Osteoblast (primary cell): ENCODE results near the gene DPEP3. TPM values are rescaled to one million over a fixed set of nuclear protein-coding genes. Genes with fewer than 3 reads are reported as not detected.
A peak's percentile ranks its signal among the peaks of the same experiment; 100 is the strongest.

ENCODE experiments used
- DNase-seq: peaks from one replicate; pipeline ENCODE4 v3.0.0; 2011; ENCODE audit warnings: low spot score, mixed read lengths; ENCODE audit not compliant: insufficient read length; ENCODE audit errors: missing footprints
- H2AFZ ChIP-seq: 2 replicates; pipeline ENCODE4 v1.6.0; 2011; ENCODE audit warnings: mild to moderate bottlenecking, low read length
- H3K27ac ChIP-seq: 2 replicates; pipeline ENCODE4 v1.5.1; 2011; ENCODE audit warnings: mild to moderate bottlenecking, low read depth, low read length, moderate library complexity
- H3K27me3 ChIP-seq: 2 replicates; pipeline ENCODE4 v1.6.0; 2012; ENCODE audit warnings: mild to moderate bottlenecking, control low read depth, inconsistent platforms, low read length, moderate library complexity; ENCODE audit not compliant: insufficient read depth
- H3K36me3 ChIP-seq: 2 replicates; pipeline ENCODE4 v1.5.1; 2011; ENCODE audit warnings: mild to moderate bottlenecking, low read length, control low read depth, moderate library complexity; ENCODE audit not compliant: insufficient read depth
- H3K4me1 ChIP-seq: 2 replicates; pipeline ENCODE4 v1.5.1; 2011; ENCODE audit warnings: mild to moderate bottlenecking, low read length, control low read depth, moderate library complexity; ENCODE audit not compliant: insufficient read depth
- H3K4me2 ChIP-seq: 2 replicates; pipeline ENCODE4 v1.6.0; 2011; ENCODE audit warnings: mild to moderate bottlenecking, low read length; ENCODE audit not compliant: insufficient read depth
- H3K4me3 ChIP-seq: fragments of 200-600 bp; sonication (generic); 3 replicates; pipeline ENCODE4 v1.5.1; 2012; ENCODE audit warnings: mild to moderate bottlenecking, low read length, inconsistent platforms; ENCODE audit not compliant: insufficient read depth
- H3K79me2 ChIP-seq: 2 replicates; pipeline ENCODE4 v1.6.0; 2012; ENCODE audit warnings: mild to moderate bottlenecking, low read length, control low read depth, inconsistent platforms; ENCODE audit not compliant: insufficient read depth
- H3K9me3 ChIP-seq: 2 replicates; pipeline ENCODE4 v1.5.1; 2011; ENCODE audit warnings: low read depth, low read length, control low read depth
- H4K20me1 ChIP-seq: 2 replicates; pipeline ENCODE4 v1.6.0; 2012; ENCODE audit warnings: mild to moderate bottlenecking, low read length, control low read depth; ENCODE audit not compliant: insufficient read depth
- total RNA-seq: library from RNA; depleted of rRNA; stranded (reverse); fragments of >200 nt; gene quantifications from 2 replicates; pipeline ENCODE4 v1.2.3, GENCODE V29; 2012
- TF ChIP-seq, protein P1 (sequence below): IDR thresholded peaks from 2 replicates; pipeline ENCODE4 v1.5.1; 2011; ENCODE audit warnings: mild to moderate bottlenecking, low read depth, low read length, moderate library complexity; ENCODE audit errors: extremely low read depth

Gene DPEP3
- total RNA-seq, 1 donor = not detected

DNA sequence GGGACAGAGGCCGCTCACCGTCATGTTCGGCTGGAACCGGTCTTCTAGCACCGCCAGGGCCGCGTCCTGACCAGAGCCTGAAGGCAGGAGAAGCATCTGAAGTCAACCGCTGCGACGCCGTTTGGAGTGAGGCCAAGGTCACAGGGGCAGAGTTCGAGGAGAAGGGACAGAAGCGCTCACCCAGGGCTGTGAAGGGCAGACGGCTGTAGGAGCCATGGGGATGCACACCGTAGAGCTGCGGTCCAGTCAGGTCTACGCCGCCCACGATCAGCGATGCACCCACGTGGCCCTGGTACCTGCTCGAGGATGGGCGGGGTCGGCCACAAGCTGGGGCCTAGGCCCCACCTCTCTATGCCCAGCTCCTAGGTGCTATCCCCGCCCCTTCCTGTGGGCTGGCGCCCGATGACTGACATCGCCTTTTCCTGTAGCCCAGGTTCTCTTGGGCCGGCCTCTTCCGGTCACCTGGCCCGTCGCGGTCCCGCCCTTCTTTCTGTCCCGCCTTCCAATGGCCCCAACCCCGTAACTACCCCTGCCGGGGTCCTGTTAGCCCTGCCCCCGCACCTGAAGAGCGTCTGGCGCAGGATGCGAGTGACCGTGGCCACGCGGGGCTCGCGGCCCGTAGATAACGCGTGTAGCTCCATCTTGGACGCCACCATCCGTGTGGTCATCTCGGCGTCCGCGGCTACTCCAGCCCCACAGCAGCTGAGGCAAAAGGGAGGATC lies 44.7 kb downstream of the DPEP3 start:
- H3K36me3 ChIP-seq = peaks cover 23% of the 10 kb centered on the region

DNA sequence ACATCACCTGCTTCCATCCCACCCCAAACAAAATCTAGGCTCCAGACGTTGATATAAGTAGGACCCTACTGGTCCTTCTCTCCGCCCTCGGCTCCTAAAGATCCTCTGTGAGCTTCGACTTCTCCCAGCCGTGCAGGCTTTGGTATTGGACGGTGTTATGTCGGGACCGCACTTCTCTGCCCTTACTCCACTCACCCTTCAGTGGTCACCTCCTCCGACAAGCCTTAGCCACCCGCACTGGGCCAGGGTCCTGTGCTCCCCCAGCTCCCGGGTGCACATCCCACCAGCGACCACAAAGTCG lies 45.2 kb downstream of the DPEP3 start:
- Histone ChIP-seq H3K4me1 (peaks cover 21% of the 10 kb centered on the region), H3K4me3 (peak overlapping the region; percentile 100), H3K4me2 (peak overlapping the region; percentile 91), H3K79me2 (peaks cover 25% of the 10 kb centered on the region), H4K20me1 (peaks cover 5% of the 10 kb centered on the region), H2AFZ (no peak overlapping the region), H3K27ac (peak overlapping the region; percentile 61), H3K27me3 (no peaks in the 10 kb centered on the region), H3K9me3 (no peaks in the 10 kb centered on the region), H3K36me3 (peaks cover 18% of the 10 kb centered on the region)
- TF ChIP-seq, protein P1, sequence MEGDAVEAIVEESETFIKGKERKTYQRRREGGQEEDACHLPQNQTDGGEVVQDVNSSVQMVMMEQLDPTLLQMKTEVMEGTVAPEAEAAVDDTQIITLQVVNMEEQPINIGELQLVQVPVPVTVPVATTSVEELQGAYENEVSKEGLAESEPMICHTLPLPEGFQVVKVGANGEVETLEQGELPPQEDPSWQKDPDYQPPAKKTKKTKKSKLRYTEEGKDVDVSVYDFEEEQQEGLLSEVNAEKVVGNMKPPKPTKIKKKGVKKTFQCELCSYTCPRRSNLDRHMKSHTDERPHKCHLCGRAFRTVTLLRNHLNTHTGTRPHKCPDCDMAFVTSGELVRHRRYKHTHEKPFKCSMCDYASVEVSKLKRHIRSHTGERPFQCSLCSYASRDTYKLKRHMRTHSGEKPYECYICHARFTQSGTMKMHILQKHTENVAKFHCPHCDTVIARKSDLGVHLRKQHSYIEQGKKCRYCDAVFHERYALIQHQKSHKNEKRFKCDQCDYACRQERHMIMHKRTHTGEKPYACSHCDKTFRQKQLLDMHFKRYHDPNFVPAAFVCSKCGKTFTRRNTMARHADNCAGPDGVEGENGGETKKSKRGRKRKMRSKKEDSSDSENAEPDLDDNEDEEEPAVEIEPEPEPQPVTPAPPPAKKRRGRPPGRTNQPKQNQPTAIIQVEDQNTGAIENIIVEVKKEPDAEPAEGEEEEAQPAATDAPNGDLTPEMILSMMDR = no peak
- peak; percentile 91 for DNase-seq

More for the DNA sequence above, 44.7 kb downstream of the DPEP3 start:
- peaks cover 30% of the 10 kb centered on the region for H3K79me2 ChIP-seq
- TF ChIP-seq, protein P1 = no peak
- peak overlapping the region; percentile 100 for H3K4me3 ChIP-seq
- peak; percentile 100 for DNase-seq
- H3K4me1 ChIP-seq = peaks cover 21% of the 10 kb centered on the region
- no peaks in the 10 kb centered on the region for H3K27me3 ChIP-seq
- H2AFZ ChIP-seq = peak overlapping the region; percentile 83
- H3K27ac ChIP-seq = peak overlapping the region; percentile 61
- peak overlapping the region; percentile 91 for H3K4me2 ChIP-seq
- H3K9me3 ChIP-seq = no peaks in the 10 kb centered on the region
- H4K20me1 ChIP-seq = peaks cover 7% of the 10 kb centered on the region

DNA sequence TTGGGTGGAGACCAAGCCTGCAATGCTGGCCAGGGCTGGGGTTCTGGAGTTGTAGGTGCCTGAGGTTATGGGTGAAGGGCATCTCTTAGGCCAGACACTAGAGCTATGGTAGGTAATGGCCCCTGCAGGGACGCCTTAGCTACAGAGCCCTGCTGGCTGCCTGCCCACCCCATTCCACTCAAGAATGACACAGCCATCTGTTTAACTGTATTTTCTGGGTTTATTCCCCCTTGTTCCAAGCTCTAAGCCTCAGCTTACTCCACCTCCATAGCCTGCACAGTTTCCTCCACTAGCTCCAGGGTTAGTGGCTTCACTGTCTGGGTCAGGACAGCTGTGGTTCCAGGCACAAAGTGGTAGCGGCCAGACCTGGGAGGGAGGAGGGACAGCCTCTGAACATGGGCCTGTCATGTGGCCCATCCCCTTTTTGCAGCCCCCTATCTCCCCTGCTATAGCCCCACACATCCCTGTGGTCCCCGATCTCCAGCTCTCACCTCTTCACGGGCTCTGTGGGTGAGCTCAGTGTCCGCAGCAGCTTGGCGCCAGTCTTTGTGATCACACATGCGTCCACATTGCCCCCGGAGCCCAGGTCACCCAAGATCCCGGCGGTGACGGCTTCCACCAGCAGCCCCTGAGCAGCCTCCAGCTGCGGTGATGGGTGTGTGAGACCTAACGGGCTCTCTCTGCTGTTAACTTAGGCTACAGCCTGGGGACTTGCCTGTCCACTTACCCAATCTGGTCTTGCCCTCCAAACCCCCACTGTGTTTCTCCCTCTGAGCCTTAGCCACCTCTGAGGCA lies 45.8 kb downstream of the DPEP3 start:
- H2AFZ ChIP-seq = no peak overlapping the region

More for the DNA sequence above, 45.8 kb downstream of the DPEP3 start:
- Histone ChIP-seq H3K4me1 (peaks cover 21% of the 10 kb centered on the region), H3K4me2 (peak overlapping the region; percentile 91), H3K27ac (peak overlapping the region; percentile 61), H3K9me3 (no peaks in the 10 kb centered on the region), H4K20me1 (peaks cover 7% of the 10 kb centered on the region), H3K4me3 (peak overlapping the region; percentile 100), H3K36me3 (peaks cover 16% of the 10 kb centered on the region), H3K79me2 (peaks cover 20% of the 10 kb centered on the region), H3K27me3 (no peaks in the 10 kb centered on the region)
- peak; percentile 88 for DNase-seq
- TF ChIP-seq, protein P1 = no peak
